ENCODE measurements around the gene RANGRF. TPM values are rescaled to one million over a fixed set of nuclear protein-coding genes. Genes with fewer than 3 reads are reported as not detected.

Gene RANGRF
- total RNA-seq, 1 donor from 2014 or later: 49.9 TPM

- intact Hi-C loops (cut with micrococcal nuclease): no loop called here
Measured at GRCh38 chr17:8312251-8312650, 23.8 kb downstream of the RANGRF start.

- intact Hi-C loops (cut with micrococcal nuclease): no loop called here
Measured at GRCh38 chr17:8312726-8313600, 24.5 kb downstream of the RANGRF start.

GRCh38 chr17:8314797-8315763, 26.6 kb downstream of the RANGRF start:
- intact Hi-C loops (cut with micrococcal nuclease): no loop called here

- intact Hi-C loops (cut with micrococcal nuclease): no loop called here
Measured at GRCh38 chr17:8315764-8316217, 27.3 kb downstream of the RANGRF start.

- intact Hi-C loops (cut with micrococcal nuclease): no loop called here
Measured at GRCh38 chr17:8318010-8318935, 29.8 kb downstream of the RANGRF start.

- intact Hi-C loops (cut with micrococcal nuclease): no loop called here
Measured at GRCh38 chr17:8320262-8320661, 31.8 kb downstream of the RANGRF start.

GRCh38 chr17:8320990-8321389, 32.5 kb downstream of the RANGRF start:
- intact Hi-C loops (cut with micrococcal nuclease): no loop called here

GRCh38 chr17:8322061-8322460, 33.6 kb downstream of the RANGRF start:
- intact Hi-C loops (cut with micrococcal nuclease): no loop called here

GRCh38 chr17:8324132-8324531, 35.7 kb downstream of the RANGRF start:
- intact Hi-C loops (cut with micrococcal nuclease): no loop called here

- intact Hi-C loops (cut with micrococcal nuclease): no loop called here
Measured at GRCh38 chr17:8324923-8325322, 36.5 kb downstream of the RANGRF start.

GRCh38 chr17:8326511-8327302, 38.2 kb downstream of the RANGRF start:
- intact Hi-C loops (cut with micrococcal nuclease): no loop called here

GRCh38 chr17:8327303-8327649, 38.8 kb downstream of the RANGRF start:
- intact Hi-C loops (cut with micrococcal nuclease): no loop called here

GRCh38 chr17:8332128-8332527, 43.7 kb downstream of the RANGRF start:
- intact Hi-C loops (cut with micrococcal nuclease): no loop called here

GRCh38 chr17:8332688-8333087, 44.2 kb downstream of the RANGRF start:
- intact Hi-C loops (cut with micrococcal nuclease): no loop called here

- intact Hi-C loops (cut with micrococcal nuclease): no loop called here
Measured at GRCh38 chr17:8333281-8333680, 44.8 kb downstream of the RANGRF start.

- intact Hi-C loops (cut with micrococcal nuclease): no loop called here
Measured at GRCh38 chr17:8337802-8338752, 49.6 kb downstream of the RANGRF start.

GRCh38 chr17:8338753-8339140, 50.3 kb downstream of the RANGRF start:
- intact Hi-C loops (cut with micrococcal nuclease): no loop called here

- intact Hi-C loops (cut with micrococcal nuclease): no loop called here
Measured at GRCh38 chr17:8339540-8339939, 51.1 kb downstream of the RANGRF start, which contains the start of gene ODF4. Gene ODF4, plus strand, starts transcription at chr17:8339840. Its CDS starts 212 bp downstream, at chr17:8340052.

All from T-helper 1 cell treated with Interleukin-12 subunit alpha and Interleukin-12 subunit beta and Interleukin-4 antibody, amounts not matched to agents 30 ng/mL and 1 ng/mL, for 36 hours (primary cell).